NT2/D1 (cell line): ENCODE results near the gene NONO.

Source experiments
- SUZ12 ChIP-seq: IDR thresholded peaks from 2 replicates; pipeline ENCODE4 v1.6.1; 2011; ENCODE audit not compliant: insufficient read length, insufficient read depth; ENCODE audit errors: extremely low read depth
- YY1 ChIP-seq: IDR thresholded peaks from 2 replicates; pipeline ENCODE4 v1.6.1; 2011; ENCODE audit not compliant: insufficient read length, insufficient read depth
- ZNF274 ChIP-seq: IDR thresholded peaks from 2 replicates; pipeline ENCODE4 v1.6.1; 2011; ENCODE audit warnings: mild to moderate bottlenecking, low read depth, low read length

GRCh38 chrX:71291381-71291780, 7.9 kb downstream of the NONO start:
- TF ChIP-seq ZNF274 = no peak
- no peak for TF ChIP-seq YY1
- TF ChIP-seq SUZ12 = no peak
